ENCODE data around the gene CLNK.

Gene CLNK
- 0 to 0.16 (median 0) reads per million in 18 experiments for total RNA-seq

GRCh38 chr4:10684631-10685030 lies at the start of gene CLNK:
Gene CLNK (minus strand): TSS chr4:10684768. CDS start chr4:10667869, 16,899 bp downstream.
- DNase-seq = no peak

GRCh38 chr4:10733481-10734062 lies 49.0 kb upstream of the CLNK start:
- no peak for DNase-seq

- no peak for DNase-seq
Observed at GRCh38 chr4:10732914-10733415, 48.4 kb upstream of the CLNK start.

- no peak for DNase-seq
Observed at GRCh38 chr4:10732235-10732913, 47.8 kb upstream of the CLNK start.

- DNase-seq = no peak
Observed at GRCh38 chr4:10731690-10732089, 47.1 kb upstream of the CLNK start.

GRCh38 chr4:10731162-10731561 lies 46.6 kb upstream of the CLNK start:
- no peak for DNase-seq

- DNase-seq = no peak
Observed at GRCh38 chr4:10730590-10730989, 46.0 kb upstream of the CLNK start.

- DNase-seq = no peak
Observed at GRCh38 chr4:10730019-10730418, 45.5 kb upstream of the CLNK start.

- DNase-seq = no peak
Observed at GRCh38 chr4:10729366-10729765, 44.8 kb upstream of the CLNK start.

- no peak for DNase-seq
Observed at GRCh38 chr4:10728016-10728415, 43.4 kb upstream of the CLNK start.

GRCh38 chr4:10727140-10727880 lies 42.7 kb upstream of the CLNK start:
- DNase-seq = no peak

GRCh38 chr4:10722957-10723356 lies 38.4 kb upstream of the CLNK start:
- DNase-seq = no peak

- no peak for DNase-seq
Observed at GRCh38 chr4:10721616-10722015, 37.0 kb upstream of the CLNK start.

- DNase-seq = no peak
Observed at GRCh38 chr4:10716163-10716562, 31.6 kb upstream of the CLNK start.

- DNase-seq = no peak
Observed at GRCh38 chr4:10715696-10716095, 31.1 kb upstream of the CLNK start.

GRCh38 chr4:10715135-10715534 lies 30.6 kb upstream of the CLNK start:
- DNase-seq = no peak

GRCh38 chr4:10713591-10713990 lies 29.0 kb upstream of the CLNK start:
- DNase-seq = no peak

- DNase-seq = no peak
Observed at GRCh38 chr4:10706236-10706635, 21.7 kb upstream of the CLNK start.

GRCh38 chr4:10704430-10704810 lies 19.9 kb upstream of the CLNK start:
- no peak for DNase-seq

GRCh38 chr4:10703766-10704429 lies 19.3 kb upstream of the CLNK start:
- DNase-seq = no peak

- DNase-seq = no peak
Observed at GRCh38 chr4:10703156-10703555, 18.6 kb upstream of the CLNK start.

- no peak for DNase-seq
Observed at GRCh38 chr4:10701702-10702460, 17.3 kb upstream of the CLNK start.

Data from inflammatory macrophage (primary cell).